Fibroblast of pulmonary artery (primary cell): Measurements from ENCODE around the gene CNGA3.

ENCODE experiments used
- DNase-seq: peaks from one replicate; pipeline ENCODE4 v3.0.0-alpha.2; 2010; ENCODE audit warnings: low read depth
- H3K4me3 ChIP-seq: replicated peaks from 2 replicates; pipeline ENCODE4 v1.5.1; 2011; ENCODE audit warnings: low read depth, mild to moderate bottlenecking, control low read depth, low read length, moderate library complexity
- CTCF ChIP-seq: IDR thresholded peaks from 2 replicates; pipeline ENCODE4 v1.5.1; 2011; ENCODE audit warnings: mild to moderate bottlenecking, control low read depth, low read length, inconsistent platforms; ENCODE audit errors: missing control alignments

The CNGA3 gene

GRCh38 chr2:98347298-98348065, 1.2 kb downstream of the CNGA3 start:
- no peak for DNase-seq
- TF ChIP-seq CTCF = no peak
- no peak overlapping the region for H3K4me3 ChIP-seq

GRCh38 chr2:98348066-98348561, 1.9 kb downstream of the CNGA3 start:
- TF ChIP-seq CTCF = no peak
- no peak for DNase-seq
- no peak overlapping the region for H3K4me3 ChIP-seq

- DNase-seq = no peak
- no peak overlapping the region for H3K4me3 ChIP-seq
- TF ChIP-seq CTCF = no peak
Measured at GRCh38 chr2:98350411-98350810, 4.2 kb downstream of the CNGA3 start.

- no peak for TF ChIP-seq CTCF
Measured at GRCh38 chr2:98355881-98356280, 9.6 kb downstream of the CNGA3 start.

GRCh38 chr2:98356729-98357128, 10.5 kb downstream of the CNGA3 start:
- TF ChIP-seq CTCF = no peak
- H3K4me3 ChIP-seq = no peak overlapping the region

More at GRCh38 chr2:98355881-98356280, 9.6 kb downstream of the CNGA3 start:
- no peak for DNase-seq
- no peak overlapping the region for H3K4me3 ChIP-seq

GRCh38 chr2:98357849-98358248, 11.6 kb downstream of the CNGA3 start:
- DNase-seq = no peak
- H3K4me3 ChIP-seq = no peak overlapping the region
- no peak for TF ChIP-seq CTCF

More at GRCh38 chr2:98356729-98357128, 10.5 kb downstream of the CNGA3 start:
- DNase-seq = no peak

- TF ChIP-seq CTCF = no peak
- no peak overlapping the region for H3K4me3 ChIP-seq
- DNase-seq = no peak
Measured at GRCh38 chr2:98359986-98360385, 13.7 kb downstream of the CNGA3 start.
